Activated naive CD4-positive, alpha-beta T cell (primary cell): ENCODE results near the gene C1orf52.
A peak's percentile ranks its signal among the peaks of the same experiment; 100 is the strongest.

Source experiments
- DNase-seq, 4 experiments: peaks; one replicate each; lab custom pipeline; 2025; lab: John Stamatoyannopoulos, UW

C1orf52 gene

GRCh38 chr1:85259118-85259911 is at the start of gene C1orf52:
TSS of gene C1orf52 (minus strand) at chr1:85259662. CDS start at chr1:85259633, 29 bp downstream.
- peak; percentile 92 to 98 (median 96) for DNase-seq

GRCh38 chr1:85308833-85309350 is 49.4 kb upstream of the C1orf52 start:
- no peak for DNase-seq

- DNase-seq: peak in 3 of 4 experiments; percentile 3 to 43 (median 25)
Measured at GRCh38 chr1:85307987-85308832, 48.7 kb upstream of the C1orf52 start.

GRCh38 chr1:85306236-85306635 is 46.8 kb upstream of the C1orf52 start:
- DNase-seq: no peak

- no peak for DNase-seq
Measured at GRCh38 chr1:85303440-85304162, 44.1 kb upstream of the C1orf52 start.

GRCh38 chr1:85300140-85300539 is 40.7 kb upstream of the C1orf52 start:
- no peak for DNase-seq

- peak in 2 of 4 experiments; percentile 13 to 22 for DNase-seq
Measured at GRCh38 chr1:85297855-85298629, 38.6 kb upstream of the C1orf52 start.

- DNase-seq: no peak
Measured at GRCh38 chr1:85297538-85297854, 38.0 kb upstream of the C1orf52 start.

- DNase-seq: no peak
Measured at GRCh38 chr1:85296980-85297379, 37.5 kb upstream of the C1orf52 start.

GRCh38 chr1:85295654-85296053 is 36.2 kb upstream of the C1orf52 start:
- DNase-seq: no peak

GRCh38 chr1:85295006-85295431 is 35.6 kb upstream of the C1orf52 start:
- no peak for DNase-seq

- DNase-seq: no peak
Measured at GRCh38 chr1:85290826-85291225, 31.4 kb upstream of the C1orf52 start.

- no peak for DNase-seq
Measured at GRCh38 chr1:85289848-85290335, 30.4 kb upstream of the C1orf52 start.

- no peak for DNase-seq
Measured at GRCh38 chr1:85289207-85289847, 29.9 kb upstream of the C1orf52 start.

- no peak for DNase-seq
Measured at GRCh38 chr1:85284202-85284601, 24.7 kb upstream of the C1orf52 start.

- DNase-seq: no peak
Measured at GRCh38 chr1:85283475-85284199, 24.2 kb upstream of the C1orf52 start.

- no peak for DNase-seq
Measured at GRCh38 chr1:85282424-85282823, 23.0 kb upstream of the C1orf52 start.

- DNase-seq: no peak
Measured at GRCh38 chr1:85280636-85281035, 21.2 kb upstream of the C1orf52 start.

- DNase-seq: no peak
Measured at GRCh38 chr1:85279458-85280080, 20.1 kb upstream of the C1orf52 start.
